Measurements from ENCODE around the gene HDAC6.

The HDAC6 gene

GRCh38 chrX:48801280-48802088 lies at the start of gene HDAC6:
HDAC6 (plus strand) TSS chrX:48802067; CDS start chrX:48802693, 626 bp downstream.
- peak; percentile 98 for DNase-seq

GRCh38 chrX:48752498-48752897 lies 49.4 kb upstream of the HDAC6 start:
- DNase-seq = no peak

GRCh38 chrX:48753708-48754228 lies 48.1 kb upstream of the HDAC6 start:
- no peak for DNase-seq

- DNase-seq = no peak
Observed at GRCh38 chrX:48754238-48754637, 47.6 kb upstream of the HDAC6 start.

- DNase-seq = no peak
Observed at GRCh38 chrX:48761674-48762471, 40.0 kb upstream of the HDAC6 start, which contains the start of gene GLOD5. GLOD5 (plus strand) TSS chrX:48761747; CDS start chrX:48761791, 44 bp downstream.

GRCh38 chrX:48769230-48769629 lies 32.6 kb upstream of the HDAC6 start:
- no peak for DNase-seq

- DNase-seq = no peak
Observed at GRCh38 chrX:48770296-48770695, 31.6 kb upstream of the HDAC6 start.

GRCh38 chrX:48772602-48773001 lies 29.3 kb upstream of the HDAC6 start:
- no peak for DNase-seq

- DNase-seq = no peak
Observed at GRCh38 chrX:48776818-48777439, 24.9 kb upstream of the HDAC6 start.

- no peak for DNase-seq
Observed at GRCh38 chrX:48779399-48779798, 22.5 kb upstream of the HDAC6 start.

- no peak for DNase-seq
Observed at GRCh38 chrX:48781705-48782104, 20.2 kb upstream of the HDAC6 start.

- DNase-seq = no peak
Observed at GRCh38 chrX:48782216-48782615, 19.7 kb upstream of the HDAC6 start.

GRCh38 chrX:48782795-48783194 lies 19.1 kb upstream of the HDAC6 start:
- no peak for DNase-seq

GRCh38 chrX:48784726-48785125 lies 17.1 kb upstream of the HDAC6 start:
- DNase-seq = no peak

GRCh38 chrX:48785186-48785539 lies 16.7 kb upstream of the HDAC6 start:
- DNase-seq = no peak

GRCh38 chrX:48785540-48786214 lies 16.2 kb upstream of the HDAC6 start:
- DNase-seq = no peak

GRCh38 chrX:48786341-48786800 lies 15.5 kb upstream of the HDAC6 start, which contains the start of gene GATA1:
GATA1 (plus strand) TSS chrX:48786590; CDS start chrX:48791110, 4,520 bp downstream.
- no peak for DNase-seq

- no peak for DNase-seq
Observed at GRCh38 chrX:48786825-48787504, 14.9 kb upstream of the HDAC6 start.

- DNase-seq = no peak
Observed at GRCh38 chrX:48787505-48788443, 14.1 kb upstream of the HDAC6 start.

GRCh38 chrX:48789366-48790220 lies 12.3 kb upstream of the HDAC6 start:
- DNase-seq = no peak

Data from GDM1 (cell line).